HG02981 (cell line): Measurements from ENCODE around the gene PCK2.

Experiments
- ATAC-seq: cut with Tn5 transposase; IDR thresholded peaks from one replicate; pipeline ENCODE4 v1.9.1; 2021; ENCODE audit warnings: mild to moderate bottlenecking, moderate library complexity; ENCODE audit not compliant: unreplicated experiment

PCK2 gene

GRCh38 chr14:24074625-24075484 is 19.3 kb upstream of the PCK2 start:
- no peak for ATAC-seq

- ATAC-seq = no peak
Observed at GRCh38 chr14:24075485-24076301, 18.4 kb upstream of the PCK2 start.

GRCh38 chr14:24076302-24076601 is 17.9 kb upstream of the PCK2 start:
- no peak for ATAC-seq

GRCh38 chr14:24077086-24077485 is 17.0 kb upstream of the PCK2 start:
- no peak for ATAC-seq

- ATAC-seq = no peak
Observed at GRCh38 chr14:24078146-24078545, 16.0 kb upstream of the PCK2 start.

- ATAC-seq = no peak
Observed at GRCh38 chr14:24079491-24080141, 14.5 kb upstream of the PCK2 start.

GRCh38 chr14:24080142-24080530 is 14.0 kb upstream of the PCK2 start:
- ATAC-seq = no peak

- ATAC-seq = peak; percentile 86
Observed at GRCh38 chr14:24080888-24081738, 13.0 kb upstream of the PCK2 start.

GRCh38 chr14:24081739-24082211 is 12.3 kb upstream of the PCK2 start:
- no peak for ATAC-seq

- no peak for ATAC-seq
Observed at GRCh38 chr14:24082411-24083080, 11.6 kb upstream of the PCK2 start.

- no peak for ATAC-seq
Observed at GRCh38 chr14:24083462-24083861, 10.6 kb upstream of the PCK2 start.

- no peak for ATAC-seq
Observed at GRCh38 chr14:24084440-24084839, 9.7 kb upstream of the PCK2 start.

GRCh38 chr14:24085215-24085614 is 8.9 kb upstream of the PCK2 start:
- ATAC-seq = no peak

- no peak for ATAC-seq
Observed at GRCh38 chr14:24086193-24086955, 7.7 kb upstream of the PCK2 start.

- no peak for ATAC-seq
Observed at GRCh38 chr14:24087004-24087403, 7.1 kb upstream of the PCK2 start.

GRCh38 chr14:24088095-24088494 is 6.0 kb upstream of the PCK2 start:
- no peak for ATAC-seq

- ATAC-seq = no peak
Observed at GRCh38 chr14:24089890-24090289, 4.2 kb upstream of the PCK2 start.

- ATAC-seq = no peak
Observed at GRCh38 chr14:24092110-24092504, 2.0 kb upstream of the PCK2 start.

GRCh38 chr14:24092505-24093206 is 1.5 kb upstream of the PCK2 start:
- no peak for ATAC-seq
